Right cardiac atrium (tissue), 5 donors: ENCODE results near the gene PRAMEF1. TPM values are rescaled to one million over a fixed set of nuclear protein-coding genes. Genes with fewer than 3 reads are reported as not detected.
"Not testable (repeated sequence)": the region's sequence is repeated elsewhere in the genome, so short reads cannot be mapped to it uniquely, and the experiment has no call there.

ENCODE experiments used
- ATAC-seq, 2 donors: fragments of 200-7000 bp; cut with Tn5 transposase; one replicate each; pipeline versions ENCODE4 v1.8.0 to v1.9.1; 2020; ENCODE audit warnings: moderate library complexity in 2 of 2, mild to moderate bottlenecking in 1 of 2
- DNase-seq, 3 donors: peaks; one replicate each; pipeline ENCODE4 v3.0.0-alpha.2; 2020
- H3K27ac ChIP-seq: one replicate; pipeline ENCODE4 v1.5.1; 2013; ENCODE audit warnings: mild to moderate bottlenecking, low read length, control low read depth, moderate library complexity
- H3K27me3 ChIP-seq: one replicate; pipeline ENCODE4 v1.6.1; 2013; ENCODE audit not compliant: control insufficient read depth, insufficient read depth
- H3K4me1 ChIP-seq: one replicate; pipeline ENCODE4 v1.6.1; 2013; ENCODE audit warnings: low read length; ENCODE audit not compliant: control insufficient read depth, insufficient read depth
- H3K4me3 ChIP-seq: one replicate; pipeline ENCODE4 v1.5.1; 2013; ENCODE audit warnings: low read length, control low read depth
- H3K9me3 ChIP-seq: one replicate; pipeline ENCODE4 v1.6.1; 2013; ENCODE audit warnings: low read length; ENCODE audit not compliant: control insufficient read depth
- WGBS: extraction: QIAGEN DNeasy Blood & Tissue Kit; methylation state at CpG from one replicate; pipeline ENCODE4 v1.1.7; 2013; 5-methylcytosine and 5-hydroxymethylcytosine counted together
- intact Hi-C, 4 donors: fragments of 100-400 bp; cut with DNase I; formaldehyde crosslinking; loops; one replicate each; pipeline versions ENCODE4 v1.11.0 to v1.14.0; 2022 to 2023
- polyA plus RNA-seq: library from polyadenylated mRNA; stranded (reverse); fragments of 200-250 nt; gene quantifications from one replicate; pipeline ENCODE4 v1.2.3, GENCODE V29; 2013
- total RNA-seq, 4 donors: library from RNA; stranded (reverse); fragmentation: NEBNext Ultra II Directional; extraction: Animal tissue kit (Norgen Biotek cat#: 25700); gene quantifications; one replicate each; pipeline ENCODE4 v1.2.1, GENCODE V29; 2021
- donor health status: healthy with polysubstance abuse.
- donor health status: DM: no; HTN: yes; CAD: no.
- donor health status: DM: no; HTN: no; CAD: no.
- donor health status: DM: no; HTN: yes; CAD: no; lungs with severe emphysema.
- donor health status: DM: yes; HTN: yes; CAD: no.

Gene PRAMEF1
- total and polyA plus RNA-seq, 5 donors, result not detected

GRCh38 chr1:12776801-12777557 is 14.2 kb upstream of the PRAMEF1 start:
- Histone ChIP-seq H3K4me1 (no peaks in the 10 kb centered on the region), H3K4me3 (no peak overlapping the region), H3K27ac (no peak overlapping the region), H3K27me3 (peaks cover 2% of the 10 kb centered on the region), H3K9me3 (no peaks in the 10 kb centered on the region)
- no peak for DNase-seq
- intact Hi-C loops, result no loop called here
- no peak for ATAC-seq
- WGBS, result 88% methylated on average over 15 of the region's 15 CpGs

DNA sequence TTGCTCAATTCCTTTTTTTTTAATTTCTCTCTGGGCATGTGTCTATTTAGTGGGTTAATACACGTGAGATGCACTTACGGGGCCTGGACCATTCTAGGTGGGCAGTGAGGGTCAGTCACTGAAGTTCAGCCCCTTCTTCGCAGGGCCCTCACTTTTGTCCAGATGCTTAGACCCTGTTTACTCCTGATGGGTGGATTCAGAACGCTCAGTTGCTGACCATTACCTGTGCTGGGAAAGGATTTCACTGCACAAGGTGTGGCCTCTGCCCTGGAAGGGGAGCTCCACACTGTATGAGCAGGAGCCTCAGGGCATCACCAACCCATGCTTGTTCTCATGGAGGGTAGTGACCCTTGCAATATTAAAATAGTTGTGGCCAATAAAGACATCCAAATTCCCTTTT is 13.1 kb upstream of the PRAMEF1 start:
- WGBS, result 80% methylated on average over 4 of the region's 4 CpGs
- Histone ChIP-seq H3K27me3 (peaks cover 2% of the 10 kb centered on the region), H3K4me3 (no peak overlapping the region), H3K9me3 (no peaks in the 10 kb centered on the region), H3K27ac (no peak overlapping the region), H3K4me1 (no peaks in the 10 kb centered on the region)
- ATAC-seq (no peak), DNase-seq (no peak)
- intact Hi-C loops, result no loop called here

DNA sequence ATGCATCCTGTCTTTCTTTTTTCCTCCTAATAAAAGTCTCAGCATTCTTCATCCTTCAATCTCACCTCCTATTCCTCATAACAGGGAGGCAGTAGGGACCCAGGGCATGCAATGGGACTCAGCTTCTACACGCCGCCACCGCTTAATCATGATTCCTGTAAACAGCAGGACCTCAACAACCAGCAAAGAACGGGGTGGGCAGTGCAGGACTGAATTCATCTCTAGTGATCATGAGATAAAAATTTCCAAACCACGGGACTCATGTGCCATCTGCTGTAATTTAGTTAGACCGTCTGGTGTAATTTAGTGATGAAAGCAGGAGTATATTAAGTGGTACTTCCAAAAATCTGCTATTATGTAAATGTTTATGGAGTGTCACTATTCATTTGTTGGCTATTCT is 12.3 kb upstream of the PRAMEF1 start:
- 77% methylated on average over 6 of the region's 6 CpGs for WGBS
- intact Hi-C loops, result no loop called here

DNA sequence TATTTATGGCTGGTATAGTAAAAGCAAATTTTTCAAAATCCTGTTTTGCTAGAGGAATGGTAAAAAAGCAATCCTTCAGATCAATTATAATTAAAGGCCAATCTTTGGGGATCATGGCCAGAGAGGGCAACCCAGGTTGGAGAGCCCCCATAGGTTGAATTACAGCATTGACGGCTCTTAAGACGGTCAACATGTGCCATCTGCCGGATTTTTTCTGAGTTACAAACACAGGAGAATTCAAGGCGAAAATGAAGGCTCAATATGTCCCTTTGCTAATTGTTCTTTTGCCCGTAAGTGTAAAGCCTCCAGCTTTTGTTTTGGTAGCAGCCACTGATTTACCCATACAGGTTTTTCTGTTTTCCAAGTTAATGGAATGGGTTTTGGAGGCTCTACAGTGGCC is 9.7 kb upstream of the PRAMEF1 start:
- H3K27me3 ChIP-seq, intact Hi-C loops, H3K4me3 ChIP-seq, H3K27ac ChIP-seq, DNase-seq, ATAC-seq, H3K9me3 ChIP-seq, H3K4me1 ChIP-seq: not testable (repeated sequence)
- 86% methylated on average over 4 of the region's 5 CpGs for WGBS

More for the DNA sequence above, 12.3 kb upstream of the PRAMEF1 start:
- H3K9me3 ChIP-seq, result no peaks in the 10 kb centered on the region
- H3K4me1 ChIP-seq, result no peaks in the 10 kb centered on the region
- peaks cover 2% of the 10 kb centered on the region for H3K27me3 ChIP-seq
- ATAC-seq, result no peak
- no peak overlapping the region for H3K27ac ChIP-seq
- H3K4me3 ChIP-seq, result no peak overlapping the region
- DNase-seq, result no peak

DNA sequence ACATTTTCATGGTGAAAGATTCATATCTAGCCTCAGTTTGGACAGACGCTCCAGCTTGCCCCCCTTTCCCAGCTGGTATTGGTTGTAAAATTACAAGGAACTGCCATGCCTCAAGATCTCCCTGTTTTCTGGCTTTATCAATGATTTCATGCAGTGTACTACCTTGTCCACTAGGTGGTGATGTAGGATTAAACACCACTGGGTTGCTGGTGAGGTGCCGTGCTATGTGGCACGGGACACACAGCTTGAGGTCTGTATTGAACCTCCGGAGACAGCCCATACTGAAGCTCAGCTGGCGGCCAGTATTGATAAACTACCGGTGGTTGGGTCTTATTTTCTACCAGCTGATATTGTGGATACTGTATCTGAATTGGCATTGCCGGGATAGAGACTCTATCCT is 7.4 kb upstream of the PRAMEF1 start:
- H3K9me3 ChIP-seq, H3K4me3 ChIP-seq, intact Hi-C loops, H3K27me3 ChIP-seq, H3K27ac ChIP-seq, H3K4me1 ChIP-seq, ATAC-seq, DNase-seq: not testable (repeated sequence)
- 39% methylated on average over 6 of the region's 7 CpGs for WGBS

GRCh38 chr1:12784729-12785128 is 6.5 kb upstream of the PRAMEF1 start:
- H3K27ac ChIP-seq, DNase-seq, H3K9me3 ChIP-seq, ATAC-seq, intact Hi-C loops, H3K4me3 ChIP-seq, H3K4me1 ChIP-seq, H3K27me3 ChIP-seq: not testable (repeated sequence)
- 90% methylated on average over 7 of the region's 8 CpGs for WGBS

GRCh38 chr1:12798911-12799310 is 7.7 kb downstream of the PRAMEF1 start:
- intact Hi-C loops, result no loop called here
- 53% methylated on average over 4 of the region's 4 CpGs for WGBS
- no peak for DNase-seq
- Histone ChIP-seq H3K9me3 (no peaks in the 10 kb centered on the region), H3K27ac (no peak overlapping the region), H3K4me3 (no peak overlapping the region), H3K4me1 (no peaks in the 10 kb centered on the region), H3K27me3 (no peaks in the 10 kb centered on the region)
- ATAC-seq, result no peak

- Histone ChIP-seq H3K27me3 (no peaks in the 10 kb centered on the region), H3K4me3 (no peak overlapping the region), H3K27ac (no peak overlapping the region), H3K9me3 (no peaks in the 10 kb centered on the region), H3K4me1 (no peaks in the 10 kb centered on the region)
- intact Hi-C loops, result no loop called here
- no peak for ATAC-seq
- WGBS, result 61% methylated on average over 2 of the region's 2 CpGs
- DNase-seq, result no peak
Observed at GRCh38 chr1:12799730-12800129, 8.5 kb downstream of the PRAMEF1 start.

- H3K9me3 ChIP-seq, result no peaks in the 10 kb centered on the region
- H3K4me1 ChIP-seq, result no peaks in the 10 kb centered on the region
- ATAC-seq (no peak), DNase-seq (no peak)
- no peak overlapping the region for H3K4me3 ChIP-seq
- 78% methylated on average over 1 of the region's 1 CpG for WGBS
- intact Hi-C loops, result no loop called here
- no peak overlapping the region for H3K27ac ChIP-seq
- H3K27me3 ChIP-seq, result no peaks in the 10 kb centered on the region
Observed at GRCh38 chr1:12809933-12810332, 18.7 kb downstream of the PRAMEF1 start.

GRCh38 chr1:12810691-12811408 is 19.7 kb downstream of the PRAMEF1 start:
- intact Hi-C loops, result no loop called here
- H3K4me3 ChIP-seq, result no peak overlapping the region
- H3K9me3 ChIP-seq, result no peaks in the 10 kb centered on the region
- WGBS, result 68% methylated on average over 5 of the region's 5 CpGs
- no peaks in the 10 kb centered on the region for H3K4me1 ChIP-seq
- ATAC-seq, result no peak
- DNase-seq, result no peak
- no peaks in the 10 kb centered on the region for H3K27me3 ChIP-seq
- H3K27ac ChIP-seq, result no peak overlapping the region

DNA sequence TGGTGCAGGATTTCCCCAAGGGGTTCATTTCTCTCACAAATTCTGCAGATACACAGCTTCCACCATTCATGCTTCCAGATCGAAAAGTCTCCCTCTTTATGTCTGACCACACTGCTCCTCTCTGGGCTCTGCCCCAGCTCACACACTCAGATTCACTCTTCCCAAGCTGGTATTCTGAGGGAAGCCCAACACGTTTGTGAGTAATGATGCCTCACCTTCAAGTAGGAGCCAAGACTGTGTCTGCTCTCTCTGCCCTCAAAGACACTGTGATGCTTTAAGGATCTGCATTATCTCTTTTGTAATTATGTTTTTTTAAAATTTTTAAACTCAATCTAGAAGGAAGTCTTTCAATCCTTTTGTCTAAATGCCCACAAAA is 20.2 kb downstream of the PRAMEF1 start:
- no peak overlapping the region for H3K27ac ChIP-seq
- intact Hi-C loops, result no loop called here
- H3K4me1 ChIP-seq, result no peaks in the 10 kb centered on the region
- no peak overlapping the region for H3K4me3 ChIP-seq
- DNase-seq (no peak), ATAC-seq (no peak)
- no peaks in the 10 kb centered on the region for H3K9me3 ChIP-seq
- no peaks in the 10 kb centered on the region for H3K27me3 ChIP-seq
- 62% methylated on average over 2 of the region's 2 CpGs for WGBS
